ENCODE measurements around the gene OGN.

DNA sequence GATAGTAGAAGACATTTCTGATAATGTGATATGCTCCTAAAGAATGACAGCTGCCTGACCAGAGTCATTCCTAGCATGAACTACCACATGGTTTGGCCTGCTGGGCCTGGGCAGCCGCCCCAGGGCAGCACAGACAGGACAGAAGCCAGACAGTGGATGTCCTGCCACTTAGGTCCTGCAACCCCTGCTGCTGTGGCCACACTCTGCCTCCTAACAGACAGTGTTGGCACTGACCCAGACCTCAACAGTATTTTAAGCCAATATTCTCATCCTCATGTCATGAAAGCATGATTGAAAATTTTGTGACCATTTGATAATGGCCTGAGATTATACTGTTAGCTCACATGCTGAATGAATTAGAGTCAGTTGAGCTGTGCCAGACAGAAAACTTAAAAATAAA is 62.8 kb downstream of the OGN start:
- TF ChIP-seq, protein P1, sequence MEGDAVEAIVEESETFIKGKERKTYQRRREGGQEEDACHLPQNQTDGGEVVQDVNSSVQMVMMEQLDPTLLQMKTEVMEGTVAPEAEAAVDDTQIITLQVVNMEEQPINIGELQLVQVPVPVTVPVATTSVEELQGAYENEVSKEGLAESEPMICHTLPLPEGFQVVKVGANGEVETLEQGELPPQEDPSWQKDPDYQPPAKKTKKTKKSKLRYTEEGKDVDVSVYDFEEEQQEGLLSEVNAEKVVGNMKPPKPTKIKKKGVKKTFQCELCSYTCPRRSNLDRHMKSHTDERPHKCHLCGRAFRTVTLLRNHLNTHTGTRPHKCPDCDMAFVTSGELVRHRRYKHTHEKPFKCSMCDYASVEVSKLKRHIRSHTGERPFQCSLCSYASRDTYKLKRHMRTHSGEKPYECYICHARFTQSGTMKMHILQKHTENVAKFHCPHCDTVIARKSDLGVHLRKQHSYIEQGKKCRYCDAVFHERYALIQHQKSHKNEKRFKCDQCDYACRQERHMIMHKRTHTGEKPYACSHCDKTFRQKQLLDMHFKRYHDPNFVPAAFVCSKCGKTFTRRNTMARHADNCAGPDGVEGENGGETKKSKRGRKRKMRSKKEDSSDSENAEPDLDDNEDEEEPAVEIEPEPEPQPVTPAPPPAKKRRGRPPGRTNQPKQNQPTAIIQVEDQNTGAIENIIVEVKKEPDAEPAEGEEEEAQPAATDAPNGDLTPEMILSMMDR (conservative IDR thresholded peaks at IDR 0.05; ENCODE audit: low read length), result no peak
- TF ChIP-seq EZH2phosphoT487 (IDR thresholded peaks at IDR 0.05; ENCODE audit: borderline replicate concordance, low read depth, low read length), result no peak
